Measurements from ENCODE around the gene PLA2G2C.
"Not testable (repeated sequence)": the region's sequence is repeated elsewhere in the genome, so short reads cannot be mapped to it uniquely, and the experiment has no call there.

Gene PLA2G2C, protein sequence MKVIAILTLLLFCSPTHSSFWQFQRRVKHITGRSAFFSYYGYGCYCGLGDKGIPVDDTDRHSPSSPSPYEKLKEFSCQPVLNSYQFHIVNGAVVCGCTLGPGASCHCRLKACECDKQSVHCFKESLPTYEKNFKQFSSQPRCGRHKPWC

DNA sequence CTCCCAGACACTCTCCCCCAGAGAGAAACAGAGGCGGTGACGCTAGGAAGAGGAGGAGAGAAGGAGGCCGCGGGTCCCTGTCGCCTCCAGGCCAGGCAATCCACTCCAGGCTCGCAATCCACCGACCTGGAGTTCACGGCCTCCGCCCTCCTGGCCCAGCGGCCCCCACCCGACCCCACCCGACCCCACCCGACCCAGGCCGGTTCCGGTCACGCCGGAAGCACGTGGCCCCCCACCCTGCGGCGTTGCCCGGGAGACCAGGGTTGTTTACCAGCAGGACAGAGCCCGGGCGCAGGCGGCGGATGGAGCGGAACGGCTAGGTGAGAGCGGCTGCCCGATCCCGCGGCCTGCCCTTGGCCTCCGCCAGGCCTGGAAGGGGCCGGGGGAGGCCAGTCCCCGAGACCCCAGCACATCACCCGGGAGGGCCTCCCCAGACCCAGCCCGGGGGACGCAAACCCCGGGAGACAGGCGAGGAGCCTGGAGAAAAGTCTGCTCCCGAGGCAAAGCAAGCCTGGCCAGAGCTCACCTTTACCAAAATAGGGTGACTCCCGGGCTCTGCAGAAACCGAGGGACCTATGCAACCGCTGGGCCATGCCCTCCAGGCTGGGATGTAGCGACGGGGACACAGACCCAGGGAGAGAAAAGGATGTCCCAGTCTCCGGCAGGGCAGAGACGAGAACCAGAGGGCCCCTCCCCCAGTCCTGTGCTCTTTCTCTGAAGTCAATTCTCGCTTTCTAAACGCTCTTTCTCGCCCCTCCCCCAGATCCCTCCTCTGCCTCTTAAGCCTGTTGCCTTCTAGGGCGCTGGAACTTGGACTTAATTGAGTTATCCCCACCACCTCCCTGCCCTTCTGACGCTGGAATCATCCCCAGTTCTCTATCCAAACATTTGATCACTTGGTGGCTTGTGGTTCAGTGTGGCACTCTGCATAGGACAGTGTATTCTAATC, at the start of gene PLA2G2C, which contains the start of gene UBXN10:
Gene PLA2G2C, minus strand, starts transcription at position 685 of the 949 bp plus-strand sequence. CDS start 9,155 bp downstream, outside the sequence.
Gene UBXN10, plus strand, starts transcription at position 263 of the 949 bp plus-strand sequence. CDS start 4,466 bp downstream, outside the sequence.
- in situ Hi-C loops (cut with HindIII; ENCODE audit: low sequenced_read_pairs), result no loop called here

DNA sequence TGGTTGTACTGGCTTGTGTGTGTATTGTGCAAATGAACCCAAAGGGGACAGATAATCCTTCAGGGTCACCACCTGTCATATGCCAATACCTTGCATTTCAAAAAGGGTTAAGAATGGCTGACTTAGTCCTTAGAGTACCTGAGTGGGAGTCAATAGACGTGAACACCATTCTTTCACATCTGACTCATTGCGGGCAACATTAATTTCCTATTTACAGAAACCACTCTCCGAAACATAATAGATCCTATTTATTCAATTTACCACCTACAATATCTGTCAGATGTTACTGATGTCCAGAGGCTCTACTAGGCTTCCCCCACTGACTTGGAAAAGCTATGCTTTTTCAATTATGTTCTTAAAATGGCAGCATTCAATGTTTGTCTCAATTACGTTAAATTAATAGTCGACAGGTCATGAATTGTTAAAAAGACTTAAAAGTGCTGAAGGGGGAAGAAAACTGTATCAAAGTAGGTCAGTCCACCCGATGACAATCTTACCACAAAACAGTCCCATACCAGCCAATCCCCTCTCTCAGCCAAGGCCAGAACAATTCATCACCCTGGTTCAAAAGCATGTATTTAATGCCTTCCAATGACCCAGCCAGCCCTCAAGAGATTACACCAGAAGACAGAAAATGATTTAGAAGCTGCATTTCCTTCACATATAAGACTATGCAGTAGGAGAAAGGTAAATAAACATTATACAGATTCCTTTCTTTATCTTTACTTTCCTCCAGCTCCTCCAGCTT, 48.6 kb upstream of the PLA2G2C start:
- in situ Hi-C loops (cut with HindIII; ENCODE audit: low sequenced_read_pairs), result no loop called here

DNA sequence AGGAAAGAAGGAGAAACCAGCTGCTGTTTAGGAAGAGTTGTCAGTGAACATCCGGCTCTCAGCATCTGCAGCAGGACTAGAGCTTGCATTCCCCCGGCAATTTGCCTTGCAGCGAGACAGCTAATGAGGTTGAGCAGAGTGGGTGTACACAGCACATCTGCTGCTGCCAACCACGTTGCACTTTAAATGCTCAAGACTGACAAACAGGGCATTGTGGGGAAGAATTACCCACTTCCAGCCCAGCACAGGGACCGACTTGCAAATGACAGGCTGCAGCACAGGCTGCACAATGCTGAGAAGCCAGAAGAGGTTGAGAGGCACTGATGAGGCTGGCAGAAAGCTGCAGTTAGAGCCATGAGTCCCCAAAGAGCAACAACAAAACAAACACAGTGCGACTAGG, 47.5 kb upstream of the PLA2G2C start:
- in situ Hi-C loops (cut with HindIII; ENCODE audit: low sequenced_read_pairs), result no loop called here

DNA sequence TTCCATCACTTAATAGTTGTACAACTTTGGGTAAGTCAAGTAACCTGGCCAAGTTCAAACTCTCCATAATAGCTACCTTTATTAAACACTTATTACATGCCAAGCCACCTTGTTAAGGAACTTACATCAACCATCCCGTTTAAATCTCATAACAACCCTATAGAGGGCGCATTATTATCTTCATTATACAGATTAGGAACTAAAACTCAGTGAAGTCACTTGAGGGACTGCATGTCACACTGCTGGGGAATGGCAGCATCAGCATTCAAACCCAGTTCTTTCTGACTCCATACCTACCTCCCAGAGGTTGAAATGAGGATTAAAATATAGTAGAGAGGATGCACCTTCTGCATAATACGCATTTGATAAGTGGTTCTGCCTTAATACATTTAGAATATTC, 47.1 kb upstream of the PLA2G2C start:
- in situ Hi-C loops (cut with HindIII; ENCODE audit: low sequenced_read_pairs), result no loop called here

DNA sequence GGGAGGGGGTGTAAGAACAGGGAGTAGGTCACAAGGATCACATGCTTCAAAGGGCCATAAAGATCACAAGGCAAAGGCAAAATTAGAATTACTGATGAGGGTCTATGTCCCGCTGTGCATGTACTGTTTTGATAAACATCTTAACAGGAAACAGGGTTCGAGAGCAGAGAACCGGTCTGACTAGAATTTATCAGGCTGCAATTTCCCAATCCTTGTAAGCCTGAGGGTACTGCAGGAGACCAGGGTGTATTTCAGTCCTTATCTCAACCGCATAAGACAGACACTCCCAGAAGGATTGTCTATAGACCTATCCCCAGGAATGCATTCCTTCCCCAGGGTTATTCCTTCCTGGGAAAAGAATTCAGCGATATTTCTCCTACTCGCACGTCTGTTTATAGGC, 46.2 kb upstream of the PLA2G2C start:
- in situ Hi-C loops (cut with HindIII; ENCODE audit: low sequenced_read_pairs), result not testable (repeated sequence)

DNA sequence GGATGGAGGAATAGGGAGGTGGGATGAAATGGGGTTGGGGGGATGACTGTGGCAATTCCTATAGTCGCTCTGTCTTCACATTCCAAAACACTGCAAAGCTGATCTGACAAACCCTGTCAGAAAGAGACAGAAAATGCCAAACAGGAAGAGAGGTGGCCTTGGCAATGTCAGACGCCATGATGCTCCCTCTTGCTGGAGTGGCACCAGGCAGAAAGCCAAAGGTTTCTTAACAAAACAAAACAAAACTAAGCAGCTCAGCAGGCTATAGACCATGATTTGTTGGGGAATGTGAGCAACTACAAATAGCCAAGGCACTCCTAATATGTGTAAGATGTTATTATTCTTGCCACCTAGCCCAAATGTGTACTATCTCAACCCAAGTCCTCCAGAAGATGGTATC, 42.9 kb upstream of the PLA2G2C start:
- in situ Hi-C loops (cut with HindIII; ENCODE audit: low sequenced_read_pairs), result no loop called here

DNA sequence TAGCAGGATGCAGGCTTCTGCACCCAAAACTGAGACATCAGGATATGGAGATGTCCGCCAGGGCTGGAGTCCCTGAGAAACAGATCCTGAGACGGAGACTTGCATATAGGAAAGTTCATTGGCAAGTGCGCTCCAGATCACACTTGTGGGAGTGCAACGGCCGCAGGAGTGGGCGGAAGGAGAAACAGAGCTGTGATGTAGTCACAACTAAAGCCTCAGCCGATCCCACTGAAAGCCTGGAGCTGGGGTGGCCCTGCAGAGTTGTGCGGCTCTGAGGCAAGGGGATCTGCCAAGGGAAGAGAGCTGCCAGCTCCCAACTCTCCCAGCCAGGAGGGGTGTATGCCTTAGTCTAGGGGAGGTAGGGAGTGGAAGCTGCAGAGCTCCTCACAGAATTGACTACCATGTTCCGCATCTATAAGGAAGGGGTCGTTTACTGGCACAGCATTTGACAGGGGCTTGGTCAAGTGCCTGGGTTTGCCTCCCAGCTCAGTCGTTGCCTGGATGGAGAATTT, 42.1 kb upstream of the PLA2G2C start:
- in situ Hi-C loops (cut with HindIII; ENCODE audit: low sequenced_read_pairs), result no loop called here

DNA sequence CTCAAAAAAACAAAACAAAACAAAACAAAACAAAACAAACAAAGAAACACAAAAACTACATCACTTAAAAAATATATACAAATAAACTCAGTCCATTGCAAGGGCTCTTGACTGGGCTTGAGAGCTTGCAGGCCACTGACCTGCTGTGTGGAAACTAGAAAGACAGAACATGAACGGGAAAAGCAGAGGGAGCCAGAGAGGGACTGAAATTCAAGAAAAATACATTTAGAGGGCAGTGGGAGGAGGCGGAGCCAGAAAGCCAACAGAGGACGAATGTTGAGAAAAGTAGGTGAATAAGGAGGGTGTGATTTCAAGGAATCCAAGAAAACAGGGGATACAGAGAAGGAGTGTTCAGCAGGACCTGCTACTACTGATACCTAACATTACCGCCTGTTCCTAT, 41.4 kb upstream of the PLA2G2C start:
- in situ Hi-C loops (cut with HindIII; ENCODE audit: low sequenced_read_pairs), result no loop called here

DNA sequence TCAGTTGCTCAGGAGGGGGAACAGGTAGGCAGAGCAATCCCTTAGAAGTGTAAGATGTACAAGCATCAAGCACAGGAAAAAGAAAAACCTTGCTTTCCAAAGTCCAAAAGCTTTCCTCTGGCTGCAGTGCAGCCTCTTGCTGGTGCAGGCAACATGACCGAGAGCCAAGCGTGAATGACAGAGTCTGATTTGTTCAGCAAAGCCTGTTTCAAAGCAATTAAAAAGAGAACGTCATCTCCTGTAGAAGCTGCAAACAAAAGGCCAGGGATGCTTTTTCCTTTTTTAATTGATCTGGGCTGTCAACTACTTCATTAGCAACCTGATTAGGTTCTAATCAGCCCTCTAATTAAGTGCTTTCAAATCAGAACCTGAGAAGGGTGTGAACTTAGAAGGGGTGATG, 38.2 kb upstream of the PLA2G2C start:
- in situ Hi-C loops (cut with HindIII; ENCODE audit: low sequenced_read_pairs), result loop anchor here (25.0 kb wide), 1 partner anchor 138 kb away; no protein-coding TSS in a partner anchor

DNA sequence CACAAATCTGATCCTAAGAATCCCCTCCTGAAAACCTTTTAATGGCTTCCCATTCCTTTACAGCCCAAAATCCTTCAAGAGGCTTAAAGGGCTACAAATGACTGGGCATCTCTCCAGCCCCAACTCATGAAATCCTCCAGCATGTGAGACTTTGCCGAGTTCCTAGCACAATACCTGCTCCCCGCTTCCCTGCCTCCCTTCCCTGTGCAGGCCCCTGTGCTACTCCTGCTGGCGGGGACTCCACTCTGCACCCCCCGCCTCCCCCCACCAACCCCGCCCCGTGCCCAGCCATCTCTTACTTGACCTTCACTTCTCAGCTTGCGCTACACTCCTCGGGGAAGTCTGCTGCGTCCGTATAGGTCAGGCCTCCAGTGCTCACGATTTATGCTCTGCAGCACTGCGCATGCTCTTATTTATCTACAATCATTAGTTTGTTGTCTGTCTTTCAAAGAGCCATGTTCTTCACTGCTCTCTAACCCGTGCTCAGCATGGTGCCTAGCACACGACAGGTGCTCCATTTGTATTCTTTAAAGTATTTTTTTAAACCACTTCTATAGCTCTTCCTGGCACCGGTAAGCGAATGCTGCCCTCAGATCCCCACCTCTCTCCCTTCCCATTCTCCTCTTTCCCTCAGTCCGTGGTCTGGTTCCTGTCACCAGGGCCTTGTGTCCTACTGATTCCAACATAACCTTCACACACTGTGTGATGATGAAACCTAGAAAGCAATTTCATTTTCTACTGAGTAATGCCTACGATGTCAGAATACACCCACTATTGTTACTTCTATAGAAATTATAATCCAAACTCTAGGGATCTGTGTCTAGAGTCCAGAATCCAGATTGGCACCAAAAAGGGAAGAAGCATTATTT, 37.5 kb upstream of the PLA2G2C start:
- in situ Hi-C loops (cut with HindIII; ENCODE audit: low sequenced_read_pairs), result loop anchor here (25.0 kb wide), 1 partner anchor 139 kb away; no protein-coding TSS in a partner anchor

DNA sequence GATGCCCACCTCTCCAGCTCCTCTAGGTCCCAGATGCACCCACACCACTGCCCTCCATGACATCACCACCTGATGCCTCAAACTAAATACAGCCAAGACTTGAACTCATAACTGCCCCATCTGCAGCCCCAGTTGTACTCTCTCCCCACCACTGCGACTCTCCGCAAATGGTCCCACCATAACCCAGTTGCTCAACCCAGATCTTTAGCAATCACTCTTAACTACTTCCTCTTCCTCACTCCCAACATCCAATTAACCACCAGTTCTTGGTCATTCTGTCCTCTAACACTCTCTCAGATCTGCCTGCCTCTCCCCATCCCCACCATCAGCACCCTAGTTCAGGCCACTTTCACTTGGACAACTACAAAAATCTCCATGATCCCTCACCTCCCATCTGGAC, 36.8 kb upstream of the PLA2G2C start:
- in situ Hi-C loops (cut with HindIII; ENCODE audit: low sequenced_read_pairs), result loop anchor here (25.0 kb wide), 1 partner anchor 139 kb away; no protein-coding TSS in a partner anchor

DNA sequence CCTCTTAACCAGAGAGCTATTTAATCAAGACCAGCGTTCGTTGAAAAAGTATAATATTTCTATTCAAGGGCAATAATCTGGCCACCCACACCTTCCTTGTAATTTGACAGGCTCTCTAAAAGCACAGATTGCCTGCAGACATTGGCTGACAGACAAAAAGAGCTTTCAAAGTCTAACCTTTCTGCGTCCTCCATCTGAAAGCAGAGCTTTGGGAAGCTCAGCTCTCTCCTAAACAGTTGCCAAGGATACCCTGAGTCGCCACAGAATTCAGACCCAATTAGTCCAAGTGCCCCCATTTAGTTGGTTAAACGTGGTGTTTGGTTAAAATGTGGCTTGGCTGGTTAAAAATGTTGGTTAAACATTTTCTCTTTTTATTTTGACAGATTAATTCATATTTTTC, 33.7 kb upstream of the PLA2G2C start:
- in situ Hi-C loops (cut with HindIII; ENCODE audit: low sequenced_read_pairs), result loop anchor here (25.0 kb wide), 1 partner anchor 142 kb away; no protein-coding TSS in a partner anchor

DNA sequence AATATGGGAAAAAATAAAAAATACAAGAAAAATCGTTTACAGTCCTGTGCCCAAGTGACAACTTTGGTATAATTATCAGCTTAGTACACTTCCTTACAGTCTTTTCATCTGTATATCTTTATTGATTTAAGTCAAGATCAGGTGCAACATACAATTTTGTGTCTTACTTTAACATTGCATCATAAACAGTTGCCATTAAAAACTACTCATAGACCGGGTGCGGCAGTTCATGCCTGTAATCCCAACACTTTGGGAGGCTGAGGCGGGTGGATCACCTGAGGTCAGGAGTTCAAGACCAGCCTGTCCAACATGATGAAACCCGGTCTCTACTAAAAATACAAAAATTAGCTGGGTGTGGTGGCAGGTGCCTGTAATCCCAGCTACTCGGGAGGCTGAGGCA, 32.7 kb upstream of the PLA2G2C start:
- in situ Hi-C loops (cut with HindIII; ENCODE audit: low sequenced_read_pairs), result loop anchor here (25.0 kb wide), 1 partner anchor 143 kb away; no protein-coding TSS in a partner anchor

DNA sequence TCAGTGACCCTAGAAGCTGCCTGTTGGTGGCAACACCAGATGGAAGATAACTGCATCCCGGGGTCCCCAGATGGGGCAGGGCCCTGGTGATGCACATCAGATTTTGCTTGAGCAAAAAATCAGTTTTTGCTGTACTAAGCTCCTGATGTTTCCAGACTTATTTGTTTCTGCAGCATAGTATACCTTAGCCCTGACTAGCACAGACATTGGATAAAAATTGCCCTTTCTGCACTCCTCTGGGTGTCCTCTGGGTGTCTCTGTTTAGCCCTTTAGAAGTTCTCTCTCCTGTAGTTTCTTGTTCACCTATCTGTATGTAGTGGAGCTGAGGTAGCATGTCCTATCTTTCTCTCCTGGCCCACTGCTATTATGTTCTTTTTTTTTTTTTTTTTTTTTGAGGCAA, 30.3 kb upstream of the PLA2G2C start:
- in situ Hi-C loops (cut with HindIII; ENCODE audit: low sequenced_read_pairs), result loop anchor here (25.0 kb wide), 1 partner anchor 146 kb away; no protein-coding TSS in a partner anchor

DNA sequence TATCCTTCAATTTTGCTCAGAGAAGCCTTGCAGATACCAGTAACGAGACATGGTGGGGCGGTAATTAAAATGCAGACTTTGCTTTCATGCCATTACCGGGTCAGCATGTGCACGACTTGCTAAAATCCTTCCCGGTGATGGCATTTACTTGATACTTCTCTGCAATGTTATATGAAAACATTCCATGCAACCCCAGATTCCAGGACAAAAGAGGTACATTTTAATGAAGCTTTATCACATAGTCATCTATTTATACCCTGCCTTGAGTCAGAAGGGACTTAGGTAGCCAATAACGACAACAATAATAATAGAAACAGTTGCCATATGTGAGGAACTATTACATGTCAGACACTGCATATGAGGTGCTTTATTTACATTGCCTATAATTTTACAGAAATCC, 29.4 kb upstream of the PLA2G2C start:
- in situ Hi-C loops (cut with HindIII; ENCODE audit: low sequenced_read_pairs), result loop anchor here (25.0 kb wide), 1 partner anchor 147 kb away; no protein-coding TSS in a partner anchor

DNA sequence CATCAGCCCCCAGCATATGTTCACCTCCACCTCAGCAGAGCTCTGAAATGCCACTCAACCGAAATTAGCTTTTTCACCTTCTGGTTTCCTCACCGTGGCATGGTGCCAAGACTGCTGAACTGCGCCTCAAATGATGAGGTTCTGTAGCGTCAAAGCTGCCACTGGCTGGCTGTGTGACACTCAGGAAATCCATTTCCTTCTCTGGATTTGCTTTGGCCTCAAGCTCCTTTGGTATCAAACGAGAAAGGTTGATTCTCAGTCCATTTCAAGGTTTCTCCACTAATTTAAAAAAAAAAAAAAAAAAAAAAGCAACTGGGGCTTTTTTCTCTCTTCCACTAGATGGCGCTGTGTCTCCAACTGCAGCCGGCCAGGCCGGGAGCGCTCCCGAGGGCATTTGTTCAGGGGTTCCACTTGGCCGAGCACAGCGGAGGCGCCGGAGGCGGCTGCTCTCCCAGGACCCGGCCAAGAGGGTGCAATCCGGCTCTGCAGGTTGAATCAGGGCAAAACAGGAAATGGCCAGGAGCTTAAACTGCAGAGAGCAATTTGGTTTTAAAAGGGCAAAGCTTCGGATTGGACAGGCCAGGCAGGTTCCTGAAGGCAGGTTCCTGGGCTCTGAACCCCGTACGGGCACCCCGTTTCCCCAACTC, 26.5 kb upstream of the PLA2G2C start:
- in situ Hi-C loops (cut with HindIII; ENCODE audit: low sequenced_read_pairs), result loop anchor here (25.0 kb wide), 1 partner anchor 149 kb away; no protein-coding TSS in a partner anchor

DNA sequence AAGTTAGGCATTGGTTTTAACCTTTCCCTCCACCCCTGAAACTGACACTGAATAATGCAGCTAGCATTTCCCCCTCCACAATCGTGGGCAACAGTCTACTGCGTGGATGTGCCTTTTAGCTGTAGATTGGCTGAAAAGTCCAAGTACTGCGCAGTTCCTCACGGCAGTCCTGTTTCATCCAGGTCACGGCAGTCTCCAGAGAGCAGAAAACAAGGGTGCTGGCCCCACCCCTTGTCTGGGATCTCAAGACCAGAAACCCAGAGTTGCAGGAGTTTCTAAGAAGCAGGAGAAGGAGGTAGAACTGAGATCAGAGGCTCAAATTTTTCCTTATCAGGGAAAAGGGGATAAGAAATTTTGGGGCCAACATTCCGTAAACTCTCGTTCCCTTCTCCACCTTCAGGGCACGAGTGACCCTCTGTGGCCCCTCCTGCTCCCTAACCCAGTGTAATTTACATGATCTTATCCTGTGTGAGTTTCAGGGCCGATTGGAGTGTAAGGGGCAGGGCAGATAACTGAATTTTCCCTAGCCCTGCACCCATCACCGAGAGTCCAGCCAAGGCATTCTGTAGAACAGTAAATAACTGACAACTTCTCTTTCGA, 25.9 kb upstream of the PLA2G2C start:
- in situ Hi-C loops (cut with HindIII; ENCODE audit: low sequenced_read_pairs), result loop anchor here (25.0 kb wide), 1 partner anchor 150 kb away; no protein-coding TSS in a partner anchor

DNA sequence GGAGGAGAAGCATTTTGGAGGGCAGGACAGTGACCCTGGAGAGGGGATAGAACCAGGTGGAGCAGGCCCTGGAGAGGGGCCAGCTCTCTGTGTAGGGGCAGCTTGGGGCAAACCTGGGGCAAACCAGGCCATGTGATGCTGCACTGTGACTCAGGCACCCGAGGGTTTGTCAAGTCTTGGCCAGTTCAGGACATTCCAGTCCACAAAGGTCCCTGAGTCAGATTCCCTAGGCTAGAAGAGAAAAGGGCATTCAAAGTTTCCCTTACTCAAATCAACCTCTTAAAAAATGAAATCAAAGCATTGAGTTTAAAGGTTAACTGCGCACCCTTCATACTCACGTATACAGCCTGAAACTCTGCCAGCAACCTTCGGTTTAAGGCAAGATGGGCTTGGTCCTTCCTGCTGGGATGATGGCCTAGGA, 25.2 kb upstream of the PLA2G2C start:
- in situ Hi-C loops (cut with HindIII; ENCODE audit: low sequenced_read_pairs), result loop anchor here (25.0 kb wide), 1 partner anchor 151 kb away; no protein-coding TSS in a partner anchor

Measured in DLD1 (cell line).